Muscle layer of colon (tissue), 2 donors: ENCODE data around the gene VTN.
A peak's percentile ranks its signal among the peaks of the same experiment; 100 is the strongest.
"Not testable (repeated sequence)": the region's sequence is repeated elsewhere in the genome, so short reads cannot be mapped to it uniquely, and the experiment has no call there.

Experiments used
- H3K27ac ChIP-seq: one replicate; pipeline ENCODE4 v1.7.0; 2013; ENCODE audit warnings: low read depth, mild to moderate bottlenecking, low read length, moderate library complexity
- H3K27me3 ChIP-seq, 2 donors: one replicate each; pipeline ENCODE4 v1.7.0; 2013; ENCODE audit warnings: low read length in 2 of 2, mild to moderate bottlenecking in 2 of 2; ENCODE audit not compliant: insufficient read depth in 2 of 2, control insufficient read depth in 1 of 2
- H3K36me3 ChIP-seq: one replicate; pipeline ENCODE4 v1.7.0; 2013; ENCODE audit warnings: mild to moderate bottlenecking, low read length; ENCODE audit not compliant: insufficient read depth
- H3K4me1 ChIP-seq: one replicate; pipeline ENCODE4 v1.7.0; 2013; ENCODE audit warnings: mild to moderate bottlenecking, low read length; ENCODE audit not compliant: insufficient read depth
- H3K4me3 ChIP-seq, 2 donors: one replicate each; pipeline ENCODE4 v1.7.0; 2013; ENCODE audit warnings: low read length in 2 of 2, low read depth in 1 of 2, mild to moderate bottlenecking in 1 of 2, moderate library complexity in 1 of 2
- H3K9ac ChIP-seq: one replicate; pipeline ENCODE4 v1.7.0; 2013; ENCODE audit warnings: low read length
- H3K9me3 ChIP-seq: one replicate; pipeline ENCODE4 v1.7.0; 2013; ENCODE audit warnings: mild to moderate bottlenecking, low read length
- donor health status: abdominal sarcoma.
- donor health status: Adenocarcinoma of cecum.

VTN gene

DNA sequence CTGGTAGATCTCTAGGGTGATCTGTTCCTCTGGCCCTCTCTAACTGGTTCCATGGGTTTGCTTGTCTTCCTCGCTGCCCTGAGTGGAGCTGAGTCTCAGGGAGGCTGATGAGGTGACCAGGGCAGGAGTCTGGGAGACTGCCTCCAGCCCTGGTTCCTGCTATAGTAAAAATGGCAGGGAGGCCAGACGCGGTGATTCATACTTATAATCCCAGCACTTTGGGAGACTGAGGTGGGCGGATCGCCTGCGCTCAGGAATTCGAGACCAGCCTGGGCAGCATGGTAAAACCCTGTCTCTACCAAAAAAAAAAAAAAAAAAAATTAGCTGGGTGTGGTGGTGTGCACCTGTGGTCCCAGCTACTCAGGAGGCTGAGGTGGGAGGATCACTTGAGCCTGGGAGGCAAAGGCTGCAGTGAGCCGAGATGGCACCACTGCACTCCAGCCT, 31.3 kb downstream of the VTN start:
- H3K27me3 ChIP-seq, H3K4me3 ChIP-seq, H3K27ac ChIP-seq, H3K9ac ChIP-seq, H3K9me3 ChIP-seq: not testable (repeated sequence)
- peaks cover 44% of the 10 kb centered on the region for H3K36me3 ChIP-seq
- peaks cover 32% of the 10 kb centered on the region for H3K4me1 ChIP-seq

DNA sequence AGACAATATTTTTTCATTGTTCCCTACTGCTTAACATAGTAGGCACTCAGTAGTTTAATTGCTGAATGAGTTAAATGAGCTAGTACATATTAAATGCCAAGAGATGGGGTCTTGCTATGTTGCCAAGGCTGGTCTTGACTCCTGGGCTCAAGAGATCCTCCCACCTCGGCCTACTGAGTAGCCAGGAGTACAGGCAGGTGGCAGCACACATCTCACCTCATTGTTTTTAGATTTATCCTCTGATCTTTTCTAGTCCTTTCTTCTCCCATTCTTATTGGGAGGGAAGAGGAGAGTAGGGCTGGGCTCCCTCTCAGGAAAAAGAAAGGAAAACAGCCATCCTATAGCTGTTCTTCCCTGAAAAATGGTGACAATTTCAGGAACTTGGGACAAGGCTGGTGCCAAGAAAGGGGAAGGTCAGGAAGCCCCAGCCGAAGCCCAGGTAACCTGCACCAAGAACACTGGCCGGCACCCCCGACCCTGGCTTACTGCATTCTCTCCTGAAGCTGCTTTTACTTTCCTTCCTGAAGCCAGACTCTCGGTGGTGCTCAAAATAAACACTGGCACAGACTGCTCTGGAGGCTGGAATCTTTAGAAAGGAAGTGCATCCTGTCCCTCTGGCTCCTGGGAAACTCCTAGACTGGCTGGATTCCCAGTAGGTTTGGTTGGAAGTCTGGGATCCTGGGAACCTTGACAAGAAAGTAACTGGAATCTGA, 31.9 kb downstream of the VTN start:
- H3K4me3 ChIP-seq = no peak overlapping the region
- H3K36me3 ChIP-seq = peaks cover 40% of the 10 kb centered on the region
- no peak overlapping the region for H3K27ac ChIP-seq
- no peaks in the 10 kb centered on the region for H3K9me3 ChIP-seq
- H3K27me3 ChIP-seq = no peaks in the 10 kb centered on the region
- H3K4me1 ChIP-seq = peaks cover 38% of the 10 kb centered on the region
- H3K9ac ChIP-seq = no peak overlapping the region

GRCh38 chr17:28335959-28336871, 33.9 kb downstream of the VTN start:
- Histone ChIP-seq H3K27me3 (no peaks in the 10 kb centered on the region), H3K4me1 (peaks cover 40% of the 10 kb centered on the region), H3K27ac (peak overlapping the region; percentile 96), H3K36me3 (peaks cover 30% of the 10 kb centered on the region), H3K9me3 (no peaks in the 10 kb centered on the region), H3K4me3 (peak overlapping the region; percentile 72 to 83), H3K9ac (peak overlapping the region; percentile 65)

- Histone ChIP-seq H3K9me3 (no peaks in the 10 kb centered on the region), H3K27me3 (no peaks in the 10 kb centered on the region), H3K27ac (peak within 1 kb of the TSS; percentile 96), H3K4me3 (peak within 1 kb of the TSS; percentile 93), H3K36me3 (peaks cover 30% of the 10 kb centered on the region), H3K9ac (peak within 1 kb of the TSS; percentile 66), H3K4me1 (peaks cover 40% of the 10 kb centered on the region)
These were observed 34.7 kb downstream of the VTN start, which contains the start of the genes IFT20 and TNFAIP1 for GRCh38 chr17:28335201-28335958. Gene IFT20 (minus strand): TSS chr17:28335472. CDS start chr17:28331985, 3,487 bp downstream. Gene TNFAIP1 (plus strand): TSS chr17:28335761. CDS start chr17:28339522, 3,761 bp downstream.

- Histone ChIP-seq H3K9ac (peak overlapping the region; percentile 66), H3K9me3 (no peaks in the 10 kb centered on the region), H3K4me3 (peak overlapping the region; percentile 93), H3K4me1 (peaks cover 40% of the 10 kb centered on the region), H3K27me3 (no peaks in the 10 kb centered on the region), H3K27ac (peak overlapping the region; percentile 91), H3K36me3 (peaks cover 25% of the 10 kb centered on the region)
These were observed 35.4 kb downstream of the VTN start for GRCh38 chr17:28334666-28335200.

DNA sequence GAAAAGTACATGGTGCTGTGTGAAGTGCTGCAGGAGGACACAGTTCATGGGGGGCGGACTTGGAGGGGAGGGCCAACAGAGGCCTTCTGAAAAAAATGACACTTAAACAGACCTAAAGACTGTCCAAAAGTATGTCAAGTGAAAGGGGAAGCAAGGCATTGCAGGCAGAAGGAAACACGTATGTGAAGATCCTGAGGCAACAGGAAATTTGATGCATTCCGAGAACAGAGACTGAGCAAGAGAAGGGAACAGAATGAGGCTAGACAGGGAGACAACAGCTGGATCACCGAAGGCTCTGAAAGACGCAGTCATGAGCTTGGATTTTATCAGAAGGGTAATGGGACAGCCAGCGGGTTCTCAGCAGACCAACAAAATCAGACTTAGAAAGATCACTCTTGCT, 35.9 kb downstream of the VTN start:
- Histone ChIP-seq H3K9ac (peak overlapping the region; percentile 66), H3K4me1 (peaks cover 40% of the 10 kb centered on the region), H3K36me3 (peaks cover 23% of the 10 kb centered on the region), H3K4me3 (peak overlapping the region in 1 of 2 donors; percentile 93), H3K27ac (peak overlapping the region; percentile 91), H3K27me3 (no peaks in the 10 kb centered on the region), H3K9me3 (no peaks in the 10 kb centered on the region)

GRCh38 chr17:28333083-28333746, 36.9 kb downstream of the VTN start:
- Histone ChIP-seq H3K36me3 (peaks cover 32% of the 10 kb centered on the region), H3K9me3 (no peaks in the 10 kb centered on the region), H3K4me3 (no peak overlapping the region), H3K27me3 (no peaks in the 10 kb centered on the region), H3K9ac (no peak overlapping the region), H3K27ac (no peak overlapping the region), H3K4me1 (peaks cover 36% of the 10 kb centered on the region)

GRCh38 chr17:28331891-28332420, 38.2 kb downstream of the VTN start:
- Histone ChIP-seq H3K27ac (no peak overlapping the region), H3K4me3 (no peak overlapping the region), H3K27me3 (no peaks in the 10 kb centered on the region), H3K36me3 (peaks cover 36% of the 10 kb centered on the region), H3K9me3 (no peaks in the 10 kb centered on the region), H3K9ac (no peak overlapping the region), H3K4me1 (peaks cover 26% of the 10 kb centered on the region)

DNA sequence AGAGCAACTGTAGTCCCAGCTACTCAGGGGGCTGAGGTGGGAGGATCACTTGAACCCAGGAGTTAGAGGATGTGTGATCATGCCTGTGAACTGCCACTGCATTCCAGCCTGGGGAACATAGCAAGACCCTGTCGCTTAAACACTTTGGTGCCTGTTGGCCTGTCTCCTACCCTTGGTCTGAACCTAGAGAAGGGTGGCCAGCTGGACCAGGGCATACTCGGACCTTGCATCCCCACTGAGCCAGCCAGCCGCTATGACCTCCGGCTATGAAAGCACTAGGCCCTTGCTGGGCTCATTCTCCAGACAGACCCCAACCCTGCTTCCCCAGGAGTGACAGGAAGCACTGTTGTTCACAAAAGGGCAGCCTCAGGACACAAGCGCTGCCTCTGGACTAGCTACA, 39.4 kb downstream of the VTN start:
- Histone ChIP-seq H3K9ac (no peak overlapping the region), H3K9me3 (no peaks in the 10 kb centered on the region), H3K27ac (no peak overlapping the region), H3K27me3 (no peaks in the 10 kb centered on the region), H3K4me3 (no peak overlapping the region), H3K36me3 (peaks cover 36% of the 10 kb centered on the region), H3K4me1 (peaks cover 17% of the 10 kb centered on the region)

DNA sequence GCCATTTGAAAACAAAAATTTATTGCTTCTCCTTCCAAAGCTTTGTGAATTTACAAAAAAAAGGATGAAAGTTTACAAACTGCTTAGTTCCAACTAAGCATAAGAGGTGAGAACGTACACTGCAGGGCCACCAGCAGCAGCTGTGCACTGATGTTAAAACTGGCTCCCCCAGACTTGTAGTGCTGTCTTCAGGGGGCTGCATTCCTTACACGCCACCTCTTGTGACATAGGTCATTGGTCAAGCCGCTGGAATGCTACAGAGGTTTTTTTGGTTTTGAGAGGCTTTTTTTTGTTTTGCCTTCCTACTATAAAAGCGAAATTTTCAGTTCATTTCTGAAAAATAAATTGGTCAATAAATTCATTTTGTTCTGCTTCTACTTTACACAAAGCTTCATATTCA, 41.8 kb downstream of the VTN start:
- H3K27me3 ChIP-seq = no peaks in the 10 kb centered on the region
- no peak overlapping the region for H3K4me3 ChIP-seq
- H3K4me1 ChIP-seq = peaks cover 3% of the 10 kb centered on the region
- peaks cover 36% of the 10 kb centered on the region for H3K36me3 ChIP-seq
- H3K27ac ChIP-seq = no peak overlapping the region
- no peak overlapping the region for H3K9ac ChIP-seq
- H3K9me3 ChIP-seq = no peaks in the 10 kb centered on the region
